ENCODE measurements around the gene SP2. TPM values are rescaled to one million over a fixed set of nuclear protein-coding genes. Genes with fewer than 3 reads are reported as not detected.

SP2 gene
- total RNA-seq, 2 experiments from 2014 or later: 5.8 to 22.1 TPM

GRCh38 chr17:47942096-47942510 is 46.1 kb downstream of the SP2 start:
- intact Hi-C loops (cut with micrococcal nuclease; ENCODE audit: unreplicated experiment): no loop called here
- peak overlapping the region; percentile 75 for H2AFZ ChIP-seq (ENCODE audit: low read length)
- peak overlapping the region; percentile 98 for H3K4me2 ChIP-seq (ENCODE audit: low read length)
- POLR2A ChIA-PET: interaction anchor here (0.6 to 0.9 kb wide), 2 partner anchors 13 to 24 kb away, joined by 3 read pairs; no protein-coding TSS in a partner anchor
- DNase-seq (ENCODE audit: low spot score): peak; percentile 28
- CTCF ChIA-PET (ENCODE audit: unreplicated experiment): interaction anchor here (0.5 kb wide), 1 partner anchor 106 kb away, joined by 4 read pairs; the partner anchor contains the start of gene NFE2L1
- H3K9me3 ChIP-seq (ENCODE audit: low read length): no peaks in the 10 kb centered on the region
- BruUV-seq (replicated peaks): no TSS peak
- peak overlapping the region; percentile 41 for H3K27ac ChIP-seq (ENCODE audit: low read depth, low read length, poor library complexity, severe bottlenecking)
- peaks cover 20% of the 10 kb centered on the region for H3K79me2 ChIP-seq (ENCODE audit: insufficient read depth, low read depth, low read length)
- H3K9me2 ChIP-seq (ENCODE audit: insufficient read depth, low read length): no peaks in the 10 kb centered on the region
- no peaks in the 10 kb centered on the region for H4K20me1 ChIP-seq (ENCODE audit: insufficient read depth, low read length)
- TF ChIP-seq EZH2phosphoT487 (IDR thresholded peaks at IDR 0.05; ENCODE audit: borderline replicate concordance, low read depth, low read length) (no peak), CTCF (conservative IDR thresholded peaks at IDR 0.05; ENCODE audit: low read length) (no peak)
- peak overlapping the region; percentile 84 for H3K4me3 ChIP-seq (ENCODE audit: low read depth, low read length, poor library complexity, severe bottlenecking)
- H3K36me3 ChIP-seq (ENCODE audit: insufficient read depth, low read length): peaks cover 27% of the 10 kb centered on the region
- H3K4me1 ChIP-seq (ENCODE audit: insufficient read depth, low read length, poor library complexity, severe bottlenecking): peaks cover 44% of the 10 kb centered on the region

DNA sequence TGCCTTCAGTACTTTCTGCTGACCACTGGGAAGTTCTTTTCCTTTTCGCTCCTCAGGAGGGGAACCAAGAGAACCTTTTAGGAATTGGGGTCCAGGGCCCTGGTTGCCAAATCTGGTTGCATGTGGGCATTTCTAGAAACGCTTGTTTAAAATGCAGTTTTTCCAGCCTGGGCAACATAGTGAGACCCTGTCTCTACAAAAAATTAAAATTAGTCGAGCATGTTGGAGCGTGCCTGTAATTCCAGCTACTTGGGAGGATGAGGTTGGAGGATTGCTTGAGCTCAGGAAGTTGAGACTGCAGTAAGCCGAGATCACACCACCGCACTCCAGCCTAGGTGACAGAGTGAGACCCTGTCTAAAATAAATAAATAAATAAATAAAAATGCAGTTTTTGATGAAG is 46.5 kb downstream of the SP2 start:
- Histone ChIP-seq H3K4me1 (ENCODE audit: insufficient read depth, low read length, poor library complexity, severe bottlenecking) (peaks cover 44% of the 10 kb centered on the region), H3K9me3 (ENCODE audit: low read length) (no peaks in the 10 kb centered on the region), H4K20me1 (ENCODE audit: insufficient read depth, low read length) (no peaks in the 10 kb centered on the region), H3K4me2 (ENCODE audit: low read length) (peak overlapping the region; percentile 98), H3K4me3 (ENCODE audit: low read depth, low read length, poor library complexity, severe bottlenecking) (peak overlapping the region; percentile 84), H3K79me2 (ENCODE audit: insufficient read depth, low read depth, low read length) (peaks cover 20% of the 10 kb centered on the region), H3K27ac (ENCODE audit: low read depth, low read length, poor library complexity, severe bottlenecking) (peak overlapping the region; percentile 41), H3K36me3 (ENCODE audit: insufficient read depth, low read length) (peaks cover 27% of the 10 kb centered on the region), H3K9me2 (ENCODE audit: insufficient read depth, low read length) (no peaks in the 10 kb centered on the region), H2AFZ (ENCODE audit: low read length) (peak overlapping the region; percentile 75; the same call in 1 of the 2 replicates)
- ChIA-PET CTCF (ENCODE audit: unreplicated experiment) (interaction anchor here (0.5 kb wide), 1 partner anchor 106 kb away, joined by 4 read pairs; the partner anchor contains the start of gene NFE2L1), POLR2A (interaction anchor here (0.6 kb wide), 1 partner anchor 13 kb away, joined by 3 read pairs; no protein-coding TSS in a partner anchor)
- DNase-seq (ENCODE audit: low spot score): no peak
- TF ChIP-seq EZH2phosphoT487 (IDR thresholded peaks at IDR 0.05; ENCODE audit: borderline replicate concordance, low read depth, low read length) (no peak), CTCF (conservative IDR thresholded peaks at IDR 0.05; ENCODE audit: low read length) (no peak)
- BruUV-seq (replicated peaks): no TSS peak
- intact Hi-C loops (cut with micrococcal nuclease; ENCODE audit: unreplicated experiment): no loop called here

GRCh38 chr17:47945080-47945479 is 49.0 kb downstream of the SP2 start:
- peak overlapping the region; percentile 38 for H3K4me2 ChIP-seq (ENCODE audit: low read length)
- H3K36me3 ChIP-seq (ENCODE audit: insufficient read depth, low read length): peaks cover 42% of the 10 kb centered on the region
- H3K9me2 ChIP-seq (ENCODE audit: insufficient read depth, low read length): no peaks in the 10 kb centered on the region
- no peak for TF ChIP-seq CTCF (conservative IDR thresholded peaks at IDR 0.05; ENCODE audit: low read length)
- H3K79me2 ChIP-seq (ENCODE audit: insufficient read depth, low read depth, low read length): peaks cover 20% of the 10 kb centered on the region
- ChIA-PET POLR2A (interaction anchor here (0.6 to 1.5 kb wide), 2 partner anchors 25 to 962 kb away, joined by 3 to 4 read pairs; partner anchors contain the start of gene CDK5RAP3), CTCF (ENCODE audit: unreplicated experiment) (no interaction called here)
- BruUV-seq (replicated peaks): no TSS peak
- no peak overlapping the region for H3K4me3 ChIP-seq (ENCODE audit: low read depth, low read length, poor library complexity, severe bottlenecking)
- no peaks in the 10 kb centered on the region for H4K20me1 ChIP-seq (ENCODE audit: insufficient read depth, low read length)
- intact Hi-C loops (cut with micrococcal nuclease; ENCODE audit: unreplicated experiment): no loop called here
- H2AFZ ChIP-seq (ENCODE audit: low read length): no peak overlapping the region
- H3K27ac ChIP-seq (ENCODE audit: low read depth, low read length, poor library complexity, severe bottlenecking): peak overlapping the region; percentile 42
- H3K4me1 ChIP-seq (ENCODE audit: insufficient read depth, low read length, poor library complexity, severe bottlenecking): peaks cover 58% of the 10 kb centered on the region
- DNase-seq (ENCODE audit: low spot score): peak; percentile 22
- no peaks in the 10 kb centered on the region for H3K9me3 ChIP-seq (ENCODE audit: low read length)
